ENCODE data around the gene SLITRK3. TPM values are rescaled to one million over a fixed set of nuclear protein-coding genes. Genes with fewer than 3 reads are reported as not detected.

Gene SLITRK3
- total RNA-seq, 4 donors from 2014 or later = 0.19 to 0.27 TPM; not detected in 2

- no peaks in the 10 kb centered on the region for H3K36me3 ChIP-seq
- H3K4me3 ChIP-seq = peak overlapping the region in 2 of 4 donors; percentile 49 to 56
- H3K27ac ChIP-seq = no peak overlapping the region
- no peak for TF ChIP-seq CTCF (IDR thresholded peaks at IDR 0.05)
- no peak for TF ChIP-seq POLR2A (IDR thresholded peaks at IDR 0.05)
- H3K4me1 ChIP-seq = peaks cover 0 to 35% (median 0%) of the 10 kb centered on the region in 4 donors
- H3K9me3 ChIP-seq = no peaks in the 10 kb centered on the region
- no peak for DNase-seq
- peaks cover 0 to 30% of the 10 kb centered on the region in 2 donors for H3K27me3 ChIP-seq
Measured at GRCh38 chr3:165194511-165195240, 1.5 kb downstream of the SLITRK3 start.

- H3K27ac ChIP-seq = no peak overlapping the region
- H3K27me3 ChIP-seq = peaks cover 0 to 30% of the 10 kb centered on the region in 2 donors
- H3K36me3 ChIP-seq = no peaks in the 10 kb centered on the region
- H3K4me3 ChIP-seq = peak overlapping the region in 1 of 4 donors; percentile 4
- DNase-seq = no peak
- no peak for TF ChIP-seq CTCF (IDR thresholded peaks at IDR 0.05)
- TF ChIP-seq POLR2A (IDR thresholded peaks at IDR 0.05) = no peak
- no peaks in the 10 kb centered on the region for H3K9me3 ChIP-seq
- peaks cover 0 to 35% (median 0%) of the 10 kb centered on the region in 4 donors for H3K4me1 ChIP-seq
Measured at GRCh38 chr3:165193366-165194254, 2.6 kb downstream of the SLITRK3 start.

GRCh38 chr3:165192610-165193192 lies 3.5 kb downstream of the SLITRK3 start:
- DNase-seq = no peak
- TF ChIP-seq CTCF (IDR thresholded peaks at IDR 0.05) = no peak
- TF ChIP-seq POLR2A (IDR thresholded peaks at IDR 0.05) = no peak
- H3K27me3 ChIP-seq = peaks cover 0 to 28% of the 10 kb centered on the region in 2 donors
- no peak overlapping the region for H3K27ac ChIP-seq
- H3K4me1 ChIP-seq = peaks cover 0 to 35% (median 0%) of the 10 kb centered on the region in 4 donors
- H3K9me3 ChIP-seq = no peaks in the 10 kb centered on the region
- no peaks in the 10 kb centered on the region for H3K36me3 ChIP-seq
- peak overlapping the region in 1 of 4 donors; percentile 4 for H3K4me3 ChIP-seq

GRCh38 chr3:165191491-165191890 lies 4.7 kb downstream of the SLITRK3 start:
- peaks cover 0 to 26% (median 0%) of the 10 kb centered on the region in 4 donors for H3K4me1 ChIP-seq
- H3K4me3 ChIP-seq = no peak overlapping the region
- TF ChIP-seq POLR2A (IDR thresholded peaks at IDR 0.05) = no peak
- TF ChIP-seq CTCF (IDR thresholded peaks at IDR 0.05) = no peak
- no peaks in the 10 kb centered on the region for H3K9me3 ChIP-seq
- H3K36me3 ChIP-seq = no peaks in the 10 kb centered on the region
- DNase-seq = no peak
- H3K27ac ChIP-seq = no peak overlapping the region
- H3K27me3 ChIP-seq = peaks cover 0 to 18% of the 10 kb centered on the region in 2 donors

GRCh38 chr3:165188452-165188851 lies 7.7 kb downstream of the SLITRK3 start:
- Histone ChIP-seq H3K36me3 (no peaks in the 10 kb centered on the region), H3K4me1 (peaks cover 0 to 4% (median 0%) of the 10 kb centered on the region in 4 donors), H3K27ac (no peak overlapping the region), H3K4me3 (no peak overlapping the region), H3K9me3 (no peaks in the 10 kb centered on the region), H3K27me3 (no peaks in the 10 kb centered on the region)
- DNase-seq = no peak
- no peak for TF ChIP-seq POLR2A (IDR thresholded peaks at IDR 0.05)
